CD14-positive monocyte (primary cell): ENCODE data around the gene RAB6C. TPM values are rescaled to one million over a fixed set of nuclear protein-coding genes. Genes with fewer than 3 reads are reported as not detected.
"Not testable (repeated sequence)": the region's sequence is repeated elsewhere in the genome, so short reads cannot be mapped to it uniquely, and the experiment has no call there.

Experiments used
- DNase-seq, 3 donors: peaks; one replicate each; pipeline ENCODE4 v3.0.0-alpha.2; 2011 to 2022
- H2AFZ ChIP-seq: 2 replicates; pipeline ENCODE4 v1.6.0; 2012; ENCODE audit warnings: mild to moderate bottlenecking, low read depth, low read length, inconsistent platforms; ENCODE audit not compliant: insufficient read depth, poor library complexity, severe bottlenecking
- H3K27ac ChIP-seq, 2 donors: 1 replicate in 1 of 2; 2 replicates in 1 of 2; pipeline ENCODE4 v1.5.1; 2012 to 2013; ENCODE audit warnings: low read length in 2 of 2, control low read depth in 1 of 2, inconsistent platforms in 1 of 2, low read depth in 1 of 2, mild to moderate bottlenecking in 1 of 2
- H3K27me3 ChIP-seq, 2 donors: one replicate each; pipeline versions ENCODE4 v1.6.0 to v1.6.1; 2011 to 2013; ENCODE audit warnings: low read length in 2 of 2; ENCODE audit not compliant: control insufficient read depth in 2 of 2, insufficient read depth in 2 of 2
- H3K36me3 ChIP-seq, 2 donors: replicated peaks in 1 of 2; 1 replicate in 1 of 2; 2 replicates in 1 of 2; pipeline versions ENCODE4 v1.5.1 to v1.6.1; 2012 to 2013; ENCODE audit warnings: low read length in 2 of 2, control low read depth in 1 of 2, inconsistent platforms in 1 of 2, mild to moderate bottlenecking in 1 of 2; ENCODE audit not compliant: insufficient read depth in 2 of 2, control insufficient read depth in 1 of 2
- H3K4me1 ChIP-seq, 2 donors: 1 replicate in 1 of 2; 2 replicates in 1 of 2; pipeline versions ENCODE4 v1.5.1 to v1.6.1; 2012 to 2013; ENCODE audit warnings: low read length in 2 of 2, control low read depth in 1 of 2, inconsistent platforms in 1 of 2, mild to moderate bottlenecking in 1 of 2, moderate library complexity in 1 of 2; ENCODE audit not compliant: insufficient read depth in 2 of 2, control insufficient read depth in 1 of 2
- H3K4me2 ChIP-seq: replicated peaks from 2 replicates; pipeline ENCODE3; 2012; ENCODE audit warnings: low read length, moderate library complexity, mild to moderate bottlenecking; ENCODE audit not compliant: poor library complexity, severe bottlenecking; ENCODE audit errors: extremely low read depth
- H3K4me3 ChIP-seq, 3 experiments: fragments of 200-600 bp in 1 of 3; sonication (generic) in 1 of 3; replicated peaks in 1 of 3; 1 replicate in 2 of 3; 2 replicates in 1 of 3; pipeline ENCODE4 v1.5.1; 2011 to 2013; ENCODE audit warnings: low read length in 3 of 3, mild to moderate bottlenecking in 3 of 3, control low read depth in 2 of 3, low read depth in 2 of 3, inconsistent platforms in 1 of 3, moderate library complexity in 1 of 3
- H3K79me2 ChIP-seq: 2 replicates; pipeline ENCODE4 v1.6.0; 2012; ENCODE audit warnings: mild to moderate bottlenecking, control low read depth, inconsistent platforms, low read length, moderate library complexity; ENCODE audit not compliant: insufficient read depth
- H3K9ac ChIP-seq: 2 replicates; pipeline ENCODE4 v1.6.0; 2017; ENCODE audit warnings: low read length, mild to moderate bottlenecking; ENCODE audit not compliant: insufficient read depth, poor library complexity, severe bottlenecking
- H3K9me3 ChIP-seq, 2 donors: replicated peaks in 1 of 2; 1 replicate in 1 of 2; 2 replicates in 1 of 2; pipeline versions ENCODE4 v1.5.1 to v1.6.1; 2012 to 2013; ENCODE audit warnings: low read length in 2 of 2, control low read depth in 1 of 2; ENCODE audit not compliant: control insufficient read depth in 1 of 2, insufficient read depth in 1 of 2
- H4K20me1 ChIP-seq: 2 replicates; pipeline ENCODE4 v1.6.0; 2012; ENCODE audit warnings: mild to moderate bottlenecking, low read length, control low read depth, moderate library complexity; ENCODE audit not compliant: insufficient read depth
- H3K27ac Mint-ChIP-seq, 7 donors: one replicate each; pipeline ENCODE4 v1.8.0; 2020; ENCODE audit warnings: mild to moderate bottlenecking in 7 of 7, mixed read lengths in 7 of 7, moderate library complexity in 6 of 7, inconsistent platforms in 2 of 7
- H3K27me3 Mint-ChIP-seq, 3 donors: one replicate each; pipeline ENCODE4 v1.8.0; 2021 to 2022; ENCODE audit warnings: low read depth in 3 of 3, mild to moderate bottlenecking in 3 of 3, mixed read lengths in 3 of 3, moderate library complexity in 3 of 3, inconsistent platforms in 1 of 3
- H3K36me3 Mint-ChIP-seq, 2 donors: one replicate each; pipeline ENCODE4 v1.8.0; 2020; ENCODE audit warnings: mixed read lengths in 2 of 2, inconsistent platforms in 1 of 2, mild to moderate bottlenecking in 1 of 2
- H3K4me1 Mint-ChIP-seq: one replicate; pipeline ENCODE4 v1.8.0; 2020; ENCODE audit warnings: mild to moderate bottlenecking, mixed read lengths
- H3K4me3 Mint-ChIP-seq, 2 donors: one replicate each; pipeline ENCODE4 v1.8.0; 2020; ENCODE audit warnings: mild to moderate bottlenecking in 2 of 2, mixed read lengths in 2 of 2, moderate library complexity in 1 of 2
- H3K9me3 Mint-ChIP-seq, 7 donors: one replicate each; pipeline ENCODE4 v1.8.0; 2020 to 2022; ENCODE audit warnings: mixed read lengths in 7 of 7, mild to moderate bottlenecking in 6 of 7, moderate library complexity in 6 of 7, inconsistent platforms in 2 of 7
- WGBS: methylation state at CpG from one replicate; pipeline ENCODE4 v1.1.5; 2013; ENCODE audit warnings: missing lambda C conversion rate; ENCODE audit not compliant: insufficient coverage; 5-methylcytosine and 5-hydroxymethylcytosine counted together
- intact Hi-C, 2 donors: fragments of 100-400 bp; cut with micrococcal nuclease; formaldehyde crosslinking; loops; one replicate each; pipeline versions ENCODE4 v1.15.0 to v1.15.1; 2023
- polyA plus RNA-seq, 3 donors: library from polyadenylated mRNA; depleted of rRNA in 1 of 3; unstranded in 2 of 3; stranded (reverse) in 1 of 3; fragments of 300-500 nt in 2 of 3; fragments of >200 nt in 1 of 3; fragmentation: Illumina TruSeq in 2 of 3; gene quantifications; 1 replicate in 2 of 3; 2 replicates in 1 of 3; pipeline ENCODE4 v1.2.3, GENCODE V29; 2012 to 2021
- TF ChIP-seq, protein P1 (sequence below): fragments of 200-600 bp; IDR thresholded peaks from one replicate; pipeline ENCODE4 v1.8.0; 2022; ENCODE audit warnings: antibody characterized with exemption, mild to moderate bottlenecking

RAB6C gene
- polyA plus RNA-seq, 3 donors, result not detected

GRCh38 chr2:129957891-129958290 is 21.6 kb upstream of the RAB6C start:
- DNase-seq, result no peak

DNA sequence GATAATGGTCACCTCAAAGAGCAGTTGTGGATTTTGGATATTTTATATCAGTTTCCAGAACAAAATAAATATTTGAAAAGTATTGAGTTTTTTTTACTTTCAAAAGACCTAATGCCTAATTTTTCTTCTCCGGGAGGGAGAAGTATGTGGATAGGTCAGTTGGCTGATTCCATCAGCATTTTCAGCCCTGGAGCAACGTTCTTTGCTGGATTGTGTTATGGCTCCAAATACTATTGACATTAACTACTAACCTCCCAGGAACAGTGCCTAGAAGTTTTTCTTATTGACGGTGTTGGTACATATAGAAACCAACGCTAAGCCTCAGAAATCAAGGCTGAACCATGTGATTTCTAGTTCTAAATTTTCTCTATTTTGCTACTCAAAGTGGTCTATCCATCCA is 20.7 kb upstream of the RAB6C start:
- H3K9ac ChIP-seq, H3K4me3 ChIP-seq, H3K4me1 Mint-ChIP-seq, H3K79me2 ChIP-seq, intact Hi-C loops, H2AFZ ChIP-seq, H3K36me3 ChIP-seq, H3K27me3 Mint-ChIP-seq, H4K20me1 ChIP-seq, H3K9me3 Mint-ChIP-seq, DNase-seq, H3K36me3 Mint-ChIP-seq, H3K27ac Mint-ChIP-seq, H3K4me3 Mint-ChIP-seq, H3K4me1 ChIP-seq, H3K9me3 ChIP-seq, H3K27me3 ChIP-seq, H3K27ac ChIP-seq, H3K4me2 ChIP-seq: not testable (repeated sequence)
- WGBS, result no CpG with 5 or more reads among the region's 4 CpGs

More at GRCh38 chr2:129957891-129958290, 21.6 kb upstream of the RAB6C start:
- no peaks in the 10 kb centered on the region for H3K4me1 Mint-ChIP-seq
- no peak overlapping the region for H2AFZ ChIP-seq
- no peak overlapping the region for H3K4me3 Mint-ChIP-seq
- H3K4me2 ChIP-seq, result no peak overlapping the region
- H3K27me3 ChIP-seq, result no peaks in the 10 kb centered on the region
- no peaks in the 10 kb centered on the region for H4K20me1 ChIP-seq
- intact Hi-C loops, result no loop called here
- H3K4me3 ChIP-seq, result no peak overlapping the region
- H3K36me3 ChIP-seq, result no peaks in the 10 kb centered on the region
- 68% methylated on average over 3 of the region's 4 CpGs for WGBS
- H3K4me1 ChIP-seq, result no peaks in the 10 kb centered on the region
- H3K79me2 ChIP-seq, result no peaks in the 10 kb centered on the region
- peaks cover 0 to 2% (median 0%) of the 10 kb centered on the region in 7 donors for H3K9me3 Mint-ChIP-seq
- peaks cover 5 to 9% (median 6%) of the 10 kb centered on the region in 3 donors for H3K27me3 Mint-ChIP-seq
- TF ChIP-seq, protein P1, sequence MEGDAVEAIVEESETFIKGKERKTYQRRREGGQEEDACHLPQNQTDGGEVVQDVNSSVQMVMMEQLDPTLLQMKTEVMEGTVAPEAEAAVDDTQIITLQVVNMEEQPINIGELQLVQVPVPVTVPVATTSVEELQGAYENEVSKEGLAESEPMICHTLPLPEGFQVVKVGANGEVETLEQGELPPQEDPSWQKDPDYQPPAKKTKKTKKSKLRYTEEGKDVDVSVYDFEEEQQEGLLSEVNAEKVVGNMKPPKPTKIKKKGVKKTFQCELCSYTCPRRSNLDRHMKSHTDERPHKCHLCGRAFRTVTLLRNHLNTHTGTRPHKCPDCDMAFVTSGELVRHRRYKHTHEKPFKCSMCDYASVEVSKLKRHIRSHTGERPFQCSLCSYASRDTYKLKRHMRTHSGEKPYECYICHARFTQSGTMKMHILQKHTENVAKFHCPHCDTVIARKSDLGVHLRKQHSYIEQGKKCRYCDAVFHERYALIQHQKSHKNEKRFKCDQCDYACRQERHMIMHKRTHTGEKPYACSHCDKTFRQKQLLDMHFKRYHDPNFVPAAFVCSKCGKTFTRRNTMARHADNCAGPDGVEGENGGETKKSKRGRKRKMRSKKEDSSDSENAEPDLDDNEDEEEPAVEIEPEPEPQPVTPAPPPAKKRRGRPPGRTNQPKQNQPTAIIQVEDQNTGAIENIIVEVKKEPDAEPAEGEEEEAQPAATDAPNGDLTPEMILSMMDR, result no peak
- no peak overlapping the region for H3K9ac ChIP-seq
- H3K27ac ChIP-seq, result no peak overlapping the region
- H3K27ac Mint-ChIP-seq, result no peak overlapping the region
- H3K9me3 ChIP-seq, result no peaks in the 10 kb centered on the region
- H3K36me3 Mint-ChIP-seq, result no peaks in the 10 kb centered on the region

GRCh38 chr2:129968605-129969004 is 10.9 kb upstream of the RAB6C start:
- H3K9me3 Mint-ChIP-seq, H3K36me3 ChIP-seq, intact Hi-C loops, H2AFZ ChIP-seq, H3K27ac ChIP-seq, H4K20me1 ChIP-seq, H3K9ac ChIP-seq, H3K27me3 ChIP-seq, H3K4me1 ChIP-seq, H3K27me3 Mint-ChIP-seq, H3K4me3 ChIP-seq, DNase-seq, H3K4me1 Mint-ChIP-seq, H3K4me2 ChIP-seq, H3K36me3 Mint-ChIP-seq, H3K79me2 ChIP-seq, H3K9me3 ChIP-seq, H3K27ac Mint-ChIP-seq, H3K4me3 Mint-ChIP-seq: not testable (repeated sequence)
- WGBS, result 63% methylated on average over 2 of the region's 4 CpGs
